ENCODE data around the gene TFF3. TPM values are rescaled to one million over a fixed set of nuclear protein-coding genes. Genes with fewer than 3 reads are reported as not detected.

TFF3 gene
- total and polyA plus RNA-seq, 2 experiments from 2014 or later, result 1.2 to 3.3 TPM

GRCh38 chr21:42308914-42309752, 6.1 kb downstream of the TFF3 start (continued):
- TF ChIP-seq ETS1 (IDR thresholded peaks at IDR 0.05) (no peak), POLR2AphosphoS5 (IDR thresholded peaks at IDR 0.05; ENCODE audit: low read depth) (no peak), ZNF114 (CRISPR knock-in tag; IDR thresholded peaks at IDR 0.05) (no peak)
- TF ChIP-seq, protein P1, sequence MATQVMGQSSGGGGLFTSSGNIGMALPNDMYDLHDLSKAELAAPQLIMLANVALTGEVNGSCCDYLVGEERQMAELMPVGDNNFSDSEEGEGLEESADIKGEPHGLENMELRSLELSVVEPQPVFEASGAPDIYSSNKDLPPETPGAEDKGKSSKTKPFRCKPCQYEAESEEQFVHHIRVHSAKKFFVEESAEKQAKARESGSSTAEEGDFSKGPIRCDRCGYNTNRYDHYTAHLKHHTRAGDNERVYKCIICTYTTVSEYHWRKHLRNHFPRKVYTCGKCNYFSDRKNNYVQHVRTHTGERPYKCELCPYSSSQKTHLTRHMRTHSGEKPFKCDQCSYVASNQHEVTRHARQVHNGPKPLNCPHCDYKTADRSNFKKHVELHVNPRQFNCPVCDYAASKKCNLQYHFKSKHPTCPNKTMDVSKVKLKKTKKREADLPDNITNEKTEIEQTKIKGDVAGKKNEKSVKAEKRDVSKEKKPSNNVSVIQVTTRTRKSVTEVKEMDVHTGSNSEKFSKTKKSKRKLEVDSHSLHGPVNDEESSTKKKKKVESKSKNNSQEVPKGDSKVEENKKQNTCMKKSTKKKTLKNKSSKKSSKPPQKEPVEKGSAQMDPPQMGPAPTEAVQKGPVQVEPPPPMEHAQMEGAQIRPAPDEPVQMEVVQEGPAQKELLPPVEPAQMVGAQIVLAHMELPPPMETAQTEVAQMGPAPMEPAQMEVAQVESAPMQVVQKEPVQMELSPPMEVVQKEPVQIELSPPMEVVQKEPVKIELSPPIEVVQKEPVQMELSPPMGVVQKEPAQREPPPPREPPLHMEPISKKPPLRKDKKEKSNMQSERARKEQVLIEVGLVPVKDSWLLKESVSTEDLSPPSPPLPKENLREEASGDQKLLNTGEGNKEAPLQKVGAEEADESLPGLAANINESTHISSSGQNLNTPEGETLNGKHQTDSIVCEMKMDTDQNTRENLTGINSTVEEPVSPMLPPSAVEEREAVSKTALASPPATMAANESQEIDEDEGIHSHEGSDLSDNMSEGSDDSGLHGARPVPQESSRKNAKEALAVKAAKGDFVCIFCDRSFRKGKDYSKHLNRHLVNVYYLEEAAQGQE (IDR thresholded peaks at IDR 0.05; ENCODE audit: unreplicated experiment), result no peak

GRCh38 chr21:42308161-42308913, 6.9 kb downstream of the TFF3 start:
- Mint-ChIP-seq H3K27ac (no peak overlapping the region), H3K36me3 (ENCODE audit: low read depth) (no peaks in the 10 kb centered on the region), H3K9me3 (no peaks in the 10 kb centered on the region), H3K27me3 (ENCODE audit: insufficient read depth, low read depth, poor library complexity) (peaks cover 8% of the 10 kb centered on the region), H3K4me1 (peaks cover 12% of the 10 kb centered on the region), H3K4me3 (no peak overlapping the region)
- 0 out of 2 replicates have a peak, but pooled peaks cover 3% of the 10 kb centered on the region for H3K4me1 ChIP-seq (ENCODE audit: insufficient read depth)
- H3K4me2 ChIP-seq, result no peak overlapping the region
- TF ChIP-seq JUNB (IDR thresholded peaks at IDR 0.05; ENCODE audit: unreplicated experiment) (no peak), NANOG (IDR thresholded peaks at IDR 0.05; ENCODE audit: borderline replicate concordance) (no peak)
- TF ChIP-seq, protein P2, sequence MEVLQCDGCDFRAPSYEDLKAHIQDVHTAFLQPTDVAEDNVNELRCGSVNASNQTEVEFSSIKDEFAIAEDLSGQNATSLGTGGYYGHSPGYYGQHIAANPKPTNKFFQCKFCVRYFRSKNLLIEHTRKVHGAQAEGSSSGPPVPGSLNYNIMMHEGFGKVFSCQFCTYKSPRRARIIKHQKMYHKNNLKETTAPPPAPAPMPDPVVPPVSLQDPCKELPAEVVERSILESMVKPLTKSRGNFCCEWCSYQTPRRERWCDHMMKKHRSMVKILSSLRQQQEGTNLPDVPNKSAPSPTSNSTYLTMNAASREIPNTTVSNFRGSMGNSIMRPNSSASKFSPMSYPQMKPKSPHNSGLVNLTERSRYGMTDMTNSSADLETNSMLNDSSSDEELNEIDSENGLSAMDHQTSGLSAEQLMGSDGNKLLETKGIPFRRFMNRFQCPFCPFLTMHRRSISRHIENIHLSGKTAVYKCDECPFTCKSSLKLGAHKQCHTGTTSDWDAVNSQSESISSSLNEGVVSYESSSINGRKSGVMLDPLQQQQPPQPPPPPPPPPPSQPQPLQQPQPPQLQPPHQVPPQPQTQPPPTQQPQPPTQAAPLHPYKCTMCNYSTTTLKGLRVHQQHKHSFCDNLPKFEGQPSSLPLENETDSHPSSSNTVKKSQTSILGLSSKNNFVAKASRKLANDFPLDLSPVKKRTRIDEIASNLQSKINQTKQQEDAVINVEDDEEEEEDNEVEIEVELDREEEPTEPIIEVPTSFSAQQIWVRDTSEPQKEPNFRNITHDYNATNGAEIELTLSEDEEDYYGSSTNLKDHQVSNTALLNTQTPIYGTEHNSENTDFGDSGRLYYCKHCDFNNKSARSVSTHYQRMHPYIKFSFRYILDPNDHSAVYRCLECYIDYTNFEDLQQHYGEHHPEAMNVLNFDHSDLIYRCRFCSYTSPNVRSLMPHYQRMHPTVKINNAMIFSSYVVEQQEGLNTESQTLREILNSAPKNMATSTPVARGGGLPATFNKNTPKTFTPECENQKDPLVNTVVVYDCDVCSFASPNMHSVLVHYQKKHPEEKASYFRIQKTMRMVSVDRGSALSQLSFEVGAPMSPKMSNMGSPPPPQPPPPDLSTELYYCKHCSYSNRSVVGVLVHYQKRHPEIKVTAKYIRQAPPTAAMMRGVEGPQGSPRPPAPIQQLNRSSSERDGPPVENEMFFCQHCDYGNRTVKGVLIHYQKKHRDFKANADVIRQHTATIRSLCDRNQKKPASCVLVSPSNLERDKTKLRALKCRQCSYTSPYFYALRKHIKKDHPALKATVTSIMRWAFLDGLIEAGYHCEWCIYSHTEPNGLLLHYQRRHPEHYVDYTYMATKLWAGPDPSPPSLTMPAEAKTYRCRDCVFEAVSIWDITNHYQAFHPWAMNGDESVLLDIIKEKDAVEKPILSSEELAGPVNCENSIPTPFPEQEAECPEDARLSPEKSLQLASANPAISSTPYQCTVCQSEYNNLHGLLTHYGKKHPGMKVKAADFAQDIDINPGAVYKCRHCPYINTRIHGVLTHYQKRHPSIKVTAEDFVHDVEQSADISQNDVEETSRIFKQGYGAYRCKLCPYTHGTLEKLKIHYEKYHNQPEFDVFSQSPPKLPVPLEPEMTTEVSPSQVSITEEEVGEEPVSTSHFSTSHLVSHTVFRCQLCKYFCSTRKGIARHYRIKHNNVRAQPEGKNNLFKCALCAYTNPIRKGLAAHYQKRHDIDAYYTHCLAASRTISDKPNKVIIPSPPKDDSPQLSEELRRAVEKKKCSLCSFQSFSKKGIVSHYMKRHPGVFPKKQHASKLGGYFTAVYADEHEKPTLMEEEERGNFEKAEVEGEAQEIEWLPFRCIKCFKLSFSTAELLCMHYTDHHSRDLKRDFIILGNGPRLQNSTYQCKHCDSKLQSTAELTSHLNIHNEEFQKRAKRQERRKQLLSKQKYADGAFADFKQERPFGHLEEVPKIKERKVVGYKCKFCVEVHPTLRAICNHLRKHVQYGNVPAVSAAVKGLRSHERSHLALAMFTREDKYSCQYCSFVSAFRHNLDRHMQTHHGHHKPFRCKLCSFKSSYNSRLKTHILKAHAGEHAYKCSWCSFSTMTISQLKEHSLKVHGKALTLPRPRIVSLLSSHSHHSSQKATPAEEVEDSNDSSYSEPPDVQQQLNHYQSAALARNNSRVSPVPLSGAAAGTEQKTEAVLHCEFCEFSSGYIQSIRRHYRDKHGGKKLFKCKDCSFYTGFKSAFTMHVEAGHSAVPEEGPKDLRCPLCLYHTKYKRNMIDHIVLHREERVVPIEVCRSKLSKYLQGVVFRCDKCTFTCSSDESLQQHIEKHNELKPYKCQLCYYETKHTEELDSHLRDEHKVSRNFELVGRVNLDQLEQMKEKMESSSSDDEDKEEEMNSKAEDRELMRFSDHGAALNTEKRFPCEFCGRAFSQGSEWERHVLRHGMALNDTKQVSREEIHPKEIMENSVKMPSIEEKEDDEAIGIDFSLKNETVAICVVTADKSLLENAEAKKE (CRISPR knock-in tag; IDR thresholded peaks at IDR 0.05), result no peak
- H3F3A ChIP-seq (replicated peaks; ENCODE audit: low read depth), result no peaks in the 10 kb centered on the region
- no peak overlapping the region for H3K27ac ChIP-seq (ENCODE audit: low read depth)
- H3K4me3 ChIP-seq, result no peak overlapping the region
- no peaks in the 10 kb centered on the region for H3K79me2 ChIP-seq (replicated peaks; ENCODE audit: insufficient read depth)
- no peak for ATAC-seq
- H4K20me1 ChIP-seq (replicated peaks; ENCODE audit: insufficient read depth), result no peaks in the 10 kb centered on the region
- no peak for DNase-seq (ENCODE audit: low spot score)
- H2AFZ ChIP-seq, result no peak overlapping the region
- no peaks in the 10 kb centered on the region for H3K27me3 ChIP-seq (ENCODE audit: insufficient read depth)
- no peaks in the 10 kb centered on the region for H3K36me3 ChIP-seq (ENCODE audit: insufficient read depth)
- H3K9me2 ChIP-seq (ENCODE audit: insufficient read depth), result no peaks in the 10 kb centered on the region

Data from GM23338 (cell line).